GM12865 (cell line): ENCODE results near the gene KCNQ2.

ENCODE experiments used
- DNase-seq: peaks from one replicate; pipeline ENCODE4 v3.0.0; 2010; ENCODE audit warnings: low read depth
- H3K4me3 ChIP-seq: 2 replicates; pipeline ENCODE4 v1.5.1; 2011; ENCODE audit warnings: mild to moderate bottlenecking, low read depth, low read length, control low read depth
- TF ChIP-seq, protein P1 (sequence below): IDR thresholded peaks from 2 replicates; pipeline ENCODE4 v1.5.1; 2011; ENCODE audit warnings: low read length, control low read depth, low read depth, inconsistent platforms; ENCODE audit not compliant: insufficient read depth; ENCODE audit errors: missing control alignments

Gene KCNQ2

DNA sequence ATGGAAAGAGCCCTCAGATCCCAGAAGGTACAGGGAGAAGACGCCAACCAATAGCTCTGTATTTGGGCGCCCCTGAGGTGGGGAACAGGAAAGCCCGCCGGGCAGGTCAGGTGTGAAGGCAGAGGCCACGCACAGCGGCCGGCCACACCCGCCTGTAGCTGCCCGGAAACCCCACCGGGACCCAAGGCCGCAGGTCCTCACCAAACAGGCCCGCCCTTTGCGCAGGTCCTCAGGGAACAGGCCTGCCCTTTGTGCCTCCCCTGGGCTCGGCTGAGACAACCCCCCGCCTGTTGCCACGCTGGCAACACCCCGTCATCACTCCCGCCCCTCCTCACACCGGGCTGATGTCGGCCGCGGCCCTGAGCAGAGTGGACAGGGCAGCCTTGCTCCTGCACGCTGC is 66.4 kb downstream of the KCNQ2 start:
- no peak for DNase-seq
- no peak overlapping the region for H3K4me3 ChIP-seq

DNA sequence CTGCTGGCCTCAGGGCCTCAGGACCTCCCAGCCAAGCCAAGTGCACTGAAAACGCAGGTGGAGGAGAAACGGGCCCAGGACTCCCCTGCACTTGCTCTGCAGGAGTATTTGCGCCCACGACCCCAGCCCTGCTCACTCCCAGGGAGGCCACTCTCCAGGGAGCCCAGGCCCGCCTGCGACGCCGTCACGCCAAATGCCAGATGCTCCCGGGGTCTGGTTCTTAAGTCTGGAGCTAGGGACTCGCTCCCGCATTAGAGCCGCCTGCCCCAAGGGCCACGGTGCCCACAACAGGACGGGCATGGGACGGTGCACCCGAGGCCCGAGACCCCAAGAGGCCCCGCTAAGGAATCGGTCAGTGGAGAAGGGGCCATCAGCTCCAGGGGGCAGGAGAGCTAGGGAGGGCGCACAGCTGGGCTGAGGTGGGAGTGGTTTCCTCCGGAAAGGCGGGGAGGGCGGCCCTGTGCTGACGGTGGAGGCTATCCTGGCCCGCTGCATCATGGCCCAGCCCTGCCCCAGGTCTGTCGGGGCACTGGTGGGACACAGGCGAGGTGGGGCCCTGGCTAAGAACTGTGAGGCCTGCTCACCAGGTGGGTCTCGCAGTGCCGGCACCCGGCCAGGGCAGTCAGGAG is 67.2 kb downstream of the KCNQ2 start:
- TF ChIP-seq, protein P1, sequence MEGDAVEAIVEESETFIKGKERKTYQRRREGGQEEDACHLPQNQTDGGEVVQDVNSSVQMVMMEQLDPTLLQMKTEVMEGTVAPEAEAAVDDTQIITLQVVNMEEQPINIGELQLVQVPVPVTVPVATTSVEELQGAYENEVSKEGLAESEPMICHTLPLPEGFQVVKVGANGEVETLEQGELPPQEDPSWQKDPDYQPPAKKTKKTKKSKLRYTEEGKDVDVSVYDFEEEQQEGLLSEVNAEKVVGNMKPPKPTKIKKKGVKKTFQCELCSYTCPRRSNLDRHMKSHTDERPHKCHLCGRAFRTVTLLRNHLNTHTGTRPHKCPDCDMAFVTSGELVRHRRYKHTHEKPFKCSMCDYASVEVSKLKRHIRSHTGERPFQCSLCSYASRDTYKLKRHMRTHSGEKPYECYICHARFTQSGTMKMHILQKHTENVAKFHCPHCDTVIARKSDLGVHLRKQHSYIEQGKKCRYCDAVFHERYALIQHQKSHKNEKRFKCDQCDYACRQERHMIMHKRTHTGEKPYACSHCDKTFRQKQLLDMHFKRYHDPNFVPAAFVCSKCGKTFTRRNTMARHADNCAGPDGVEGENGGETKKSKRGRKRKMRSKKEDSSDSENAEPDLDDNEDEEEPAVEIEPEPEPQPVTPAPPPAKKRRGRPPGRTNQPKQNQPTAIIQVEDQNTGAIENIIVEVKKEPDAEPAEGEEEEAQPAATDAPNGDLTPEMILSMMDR, result no peak
- no peak for DNase-seq
- H3K4me3 ChIP-seq, result no peak overlapping the region

More for the DNA sequence above, 66.4 kb downstream of the KCNQ2 start:
- TF ChIP-seq, protein P1, result no peak

DNA sequence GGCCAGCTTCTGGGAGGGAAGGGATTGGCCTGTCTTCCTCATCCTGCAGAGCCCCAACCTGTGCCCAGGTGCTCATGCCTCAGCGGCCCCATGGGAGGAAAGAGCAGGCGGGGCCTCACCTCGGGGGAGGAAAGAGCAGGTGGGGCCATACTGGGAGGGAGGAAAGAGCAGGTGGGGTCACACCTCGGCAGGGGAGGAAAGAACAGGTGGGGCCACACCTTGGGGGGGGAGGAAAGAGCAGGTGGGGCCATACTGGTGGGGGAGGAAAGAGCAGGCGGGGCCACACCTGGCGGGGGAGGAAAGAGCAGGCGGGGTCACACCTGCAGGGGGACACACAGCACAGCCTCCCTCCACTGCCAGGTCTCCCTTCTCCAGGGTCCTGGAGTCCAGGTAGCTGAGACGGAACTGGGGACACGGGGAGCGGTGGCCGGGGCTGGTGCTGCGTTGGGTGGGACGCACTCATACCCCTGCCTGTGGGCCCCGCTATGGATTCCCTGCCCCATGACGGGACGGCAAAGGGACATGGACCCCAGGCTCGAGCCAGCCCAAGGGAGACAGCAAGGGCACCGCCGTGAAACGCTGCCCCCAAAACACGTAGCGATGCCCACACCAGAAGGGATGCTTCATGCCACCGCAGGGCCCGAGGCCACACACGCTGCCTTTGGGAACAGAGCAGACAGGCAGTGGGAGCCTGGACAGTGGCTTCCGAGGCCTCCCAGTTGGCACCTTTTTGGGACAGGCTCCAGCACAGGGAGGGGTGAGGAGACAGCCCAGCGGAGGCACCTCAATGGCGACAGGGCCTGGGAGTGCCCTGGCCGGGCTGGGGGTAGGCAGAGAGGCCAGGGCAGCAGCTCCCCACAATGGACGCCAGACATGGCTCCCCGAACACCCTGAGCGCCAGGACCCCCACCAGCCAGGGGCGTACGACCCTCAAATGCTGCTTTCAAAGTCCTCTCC is 68.0 kb downstream of the KCNQ2 start:
- TF ChIP-seq, protein P1, result no peak
- DNase-seq, result no peak
- no peak overlapping the region for H3K4me3 ChIP-seq

DNA sequence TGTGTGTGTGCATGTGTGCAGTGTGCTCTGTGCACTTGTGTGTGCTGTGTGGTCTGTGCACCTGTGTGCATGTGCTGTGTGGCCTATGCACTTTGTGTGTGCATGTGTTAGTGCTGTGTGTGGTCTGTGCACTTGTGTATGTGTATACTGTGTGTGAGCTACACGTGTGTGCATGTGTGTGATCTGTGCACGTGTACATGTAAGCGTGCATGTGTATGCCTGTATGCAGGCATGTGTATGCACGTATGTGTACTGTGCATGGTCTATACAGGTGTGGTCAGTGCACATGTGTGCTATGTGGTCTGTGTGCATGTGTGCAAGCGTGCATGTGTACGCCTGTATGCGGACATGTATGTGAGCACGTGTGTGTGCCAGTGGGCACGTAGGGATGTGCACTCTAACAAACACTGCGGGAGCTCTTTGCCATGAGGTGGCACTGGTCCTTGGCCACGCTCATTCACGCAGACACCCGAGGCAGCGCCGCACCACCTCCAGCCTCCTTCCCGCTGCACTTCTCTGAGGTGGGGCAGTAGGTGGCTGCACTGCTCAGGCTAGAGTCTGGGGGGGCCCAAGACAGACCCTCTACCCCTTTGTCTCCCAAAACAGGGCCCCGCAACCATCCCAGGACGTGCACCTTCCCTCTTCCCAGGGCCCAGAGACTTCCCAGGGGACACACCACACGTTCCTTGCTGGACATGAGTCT is 68.9 kb downstream of the KCNQ2 start:
- no peak for DNase-seq
- no peak overlapping the region for H3K4me3 ChIP-seq
- TF ChIP-seq, protein P1, result no peak

DNA sequence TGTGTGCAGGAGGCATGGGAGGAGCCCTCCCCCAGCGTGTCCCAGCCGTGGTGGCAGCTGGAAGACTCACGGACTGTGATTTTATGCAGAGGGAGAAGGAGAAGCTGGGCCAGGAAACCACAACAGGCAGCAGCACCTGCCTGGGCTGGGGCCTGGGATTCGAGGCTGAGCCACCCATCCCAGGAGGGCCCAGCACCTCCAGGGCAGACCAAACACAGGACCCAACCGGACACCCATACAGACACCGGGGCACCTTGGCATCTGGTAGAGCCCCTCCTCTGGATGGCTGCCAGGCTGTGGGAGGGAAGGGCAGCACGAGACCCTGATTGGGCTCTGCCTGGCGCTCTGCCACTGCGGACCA is 69.6 kb downstream of the KCNQ2 start:
- H3K4me3 ChIP-seq, result no peak overlapping the region
- TF ChIP-seq, protein P1, result no peak
- DNase-seq, result no peak

DNA sequence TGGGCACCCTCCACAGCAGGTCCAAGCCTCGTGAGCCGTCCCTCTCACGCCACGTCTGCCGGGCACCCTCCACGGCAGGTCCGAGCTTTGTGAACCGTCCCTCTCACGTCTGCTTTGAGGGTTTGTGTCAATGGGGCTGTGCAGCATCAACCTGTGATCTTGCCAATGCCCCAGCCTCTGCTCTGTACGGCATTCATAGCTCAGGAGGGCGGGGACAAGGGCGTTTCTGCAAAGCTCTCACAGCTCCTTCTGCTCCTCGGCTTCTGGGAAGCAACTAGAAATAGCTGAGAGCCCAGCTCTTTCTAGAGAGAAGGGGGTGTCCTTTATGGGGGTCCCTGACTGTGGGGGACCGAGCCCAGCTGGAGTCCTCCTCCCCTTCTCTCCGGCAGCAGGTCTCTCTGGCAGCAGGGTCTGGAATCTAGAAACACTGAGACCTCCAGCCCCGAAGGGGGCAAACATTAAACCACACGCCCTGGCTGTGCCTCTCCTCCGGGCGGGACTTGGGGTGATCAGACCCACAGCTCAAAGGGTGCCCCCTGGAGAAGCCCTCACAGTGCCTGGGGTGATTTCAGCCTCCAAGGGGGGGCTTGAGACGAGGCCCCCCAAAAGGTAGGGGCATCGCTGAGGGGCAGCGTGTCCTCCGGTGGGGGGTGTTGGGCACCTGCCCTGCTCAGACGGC is 70.1 kb downstream of the KCNQ2 start:
- TF ChIP-seq, protein P1, result no peak
- H3K4me3 ChIP-seq, result no peak overlapping the region
- DNase-seq, result no peak
